GM18526 (cell line): Measurements from ENCODE around the gene CBR3.
A peak's percentile ranks its signal among the peaks of the same experiment; 100 is the strongest.

Experiments used
- POLR2A ChIP-seq: IDR thresholded peaks from 3 replicates; pipeline ENCODE4 v1.6.1; 2011; ENCODE audit not compliant: insufficient read length; ENCODE audit errors: extremely low read depth

Gene CBR3

GRCh38 chr21:36135391-36136102 lies 668 bp downstream of the CBR3 start:
- TF ChIP-seq POLR2A = no peak

GRCh38 chr21:36141513-36141925 lies 6.6 kb downstream of the CBR3 start:
- TF ChIP-seq POLR2A = no peak

- no peak for TF ChIP-seq POLR2A
Observed at GRCh38 chr21:36145259-36145658, 10.4 kb downstream of the CBR3 start.

DNA sequence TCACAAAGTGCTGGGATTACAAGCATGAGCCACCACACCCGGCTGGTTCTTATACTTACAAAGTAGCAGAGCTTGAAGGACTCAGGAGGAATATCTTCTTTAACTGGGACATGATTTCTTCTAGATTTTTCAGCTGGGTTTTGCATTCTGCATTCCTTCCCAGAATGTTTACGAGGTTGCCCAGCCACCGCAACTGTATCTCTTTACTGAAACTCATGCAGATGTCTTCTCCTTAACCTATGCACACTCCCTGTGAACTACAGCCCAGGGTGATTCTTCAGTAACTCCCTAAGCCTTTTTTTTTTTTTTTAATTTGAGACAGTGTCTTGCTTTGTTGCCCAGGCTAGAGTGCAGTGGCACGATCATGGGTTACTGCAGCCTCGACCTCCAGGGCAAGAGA lies 13.0 kb downstream of the CBR3 start:
- no peak for TF ChIP-seq POLR2A

- TF ChIP-seq POLR2A = no peak
Observed at GRCh38 chr21:36148886-36149285, 14.0 kb downstream of the CBR3 start.

- peak; percentile 41 for TF ChIP-seq POLR2A
Observed at GRCh38 chr21:36149788-36150711, 15.2 kb downstream of the CBR3 start.

DNA sequence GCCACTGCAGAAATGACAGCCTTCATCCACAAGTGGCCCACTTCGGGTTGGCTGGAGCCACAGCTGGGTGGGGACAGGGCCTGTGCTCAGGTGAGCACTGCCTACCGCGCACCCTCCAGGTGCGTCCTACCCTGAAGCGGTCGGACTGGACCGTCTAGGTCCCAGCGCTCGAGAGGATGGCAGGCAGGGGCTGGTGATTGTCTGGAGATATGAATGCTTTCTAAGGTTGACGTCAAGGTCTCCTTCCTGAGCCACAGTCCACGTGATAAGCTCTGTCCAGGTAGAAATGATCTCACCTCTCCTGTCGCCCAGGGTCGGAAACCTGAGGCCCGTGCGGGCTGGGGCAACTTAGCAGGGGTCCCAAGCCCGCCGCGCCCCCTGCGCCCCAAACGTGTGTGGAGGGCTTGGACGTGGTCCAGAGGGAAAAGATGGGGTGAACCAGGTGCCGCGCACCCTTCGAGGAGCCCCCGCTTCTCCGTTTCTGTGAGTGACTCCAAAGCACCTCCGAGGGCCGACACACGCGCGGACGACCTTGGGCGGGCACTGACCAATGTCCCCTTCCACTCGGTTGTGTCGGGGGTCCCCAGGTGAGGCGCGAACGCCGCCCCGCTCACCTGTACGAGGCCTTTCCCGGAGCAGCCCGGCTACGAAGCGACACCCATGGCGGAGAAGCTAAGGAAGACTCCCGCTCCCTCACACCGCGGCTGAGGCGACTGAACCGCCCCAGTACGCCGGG lies 20.9 kb downstream of the CBR3 start:
- peak; percentile 44 for TF ChIP-seq POLR2A

DNA sequence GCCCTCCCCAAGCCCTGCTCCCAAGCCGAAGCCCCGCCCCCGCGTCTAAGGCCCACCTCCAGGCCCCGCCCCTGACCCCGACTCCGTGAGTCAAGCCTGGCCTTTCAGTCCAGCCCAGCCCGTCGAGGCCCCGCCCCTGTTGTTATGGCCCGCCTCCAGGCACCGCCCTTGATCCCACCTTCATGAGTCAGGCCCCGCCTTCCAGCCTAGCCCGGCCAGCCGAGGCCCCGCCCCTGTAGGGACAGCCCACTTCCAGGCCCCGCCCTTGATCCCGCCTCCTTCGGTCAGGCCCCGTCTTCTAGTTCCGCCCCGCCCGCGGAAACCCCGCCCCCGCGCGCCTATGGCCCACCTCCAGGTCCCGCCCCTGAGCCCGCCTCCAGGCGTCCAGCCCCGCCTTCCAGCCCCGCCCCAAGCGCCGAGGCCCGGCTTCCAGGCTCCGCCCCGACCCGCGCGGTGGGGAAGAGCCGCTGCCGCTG lies 21.5 kb downstream of the CBR3 start:
- peak; percentile 3 for TF ChIP-seq POLR2A

DNA sequence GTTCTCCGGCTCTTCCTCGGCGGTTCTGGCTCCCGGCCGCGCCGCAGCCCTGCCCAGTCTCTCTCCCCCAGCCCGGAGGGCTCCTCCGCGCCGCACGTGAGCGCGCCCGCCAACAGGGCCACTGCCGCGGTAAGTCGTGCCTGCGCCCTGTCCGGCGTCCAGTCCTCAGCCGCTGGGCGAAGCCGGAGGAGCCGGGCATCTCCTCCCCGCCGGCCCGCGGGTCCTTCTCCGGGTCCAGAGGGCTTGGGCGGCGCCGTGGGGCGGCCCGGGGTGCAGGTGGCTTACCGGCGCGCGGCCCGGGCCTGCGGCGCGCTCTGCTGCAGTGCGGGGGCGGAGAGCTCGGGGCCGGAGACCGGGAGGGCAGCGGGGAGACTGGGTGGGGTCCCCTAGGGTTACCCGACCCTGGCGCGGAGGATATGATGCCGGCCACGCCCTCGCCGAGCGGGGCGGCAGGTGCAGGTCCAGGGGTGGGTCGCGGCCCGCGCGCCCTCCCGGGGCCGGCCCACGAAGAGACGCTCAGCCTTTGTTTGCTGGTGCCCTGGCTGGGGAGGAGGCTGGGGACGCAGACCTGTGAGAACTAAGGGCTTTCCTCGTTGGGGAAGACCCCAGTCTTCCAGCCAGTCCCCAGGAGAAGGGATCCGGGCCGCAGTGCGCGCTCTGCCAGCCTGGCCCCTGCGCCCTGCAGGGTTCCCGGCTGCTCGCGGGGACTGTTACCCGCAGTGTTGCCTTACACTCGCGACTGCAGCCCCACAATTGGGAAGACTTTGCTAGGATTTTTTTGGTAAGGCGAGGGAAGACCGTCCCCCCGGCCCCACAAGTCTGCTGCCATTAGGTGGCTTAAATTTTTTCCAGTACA lies 22.2 kb downstream of the CBR3 start, which contains the start of gene DOP1B:
Gene DOP1B, plus strand, starts transcription at position 10 of the 856 bp plus-strand sequence. CDS start 7,910 bp downstream, outside the sequence.
- peak; percentile 41 for TF ChIP-seq POLR2A

- no peak for TF ChIP-seq POLR2A
Observed at GRCh38 chr21:36159356-36159921, 24.6 kb downstream of the CBR3 start.

DNA sequence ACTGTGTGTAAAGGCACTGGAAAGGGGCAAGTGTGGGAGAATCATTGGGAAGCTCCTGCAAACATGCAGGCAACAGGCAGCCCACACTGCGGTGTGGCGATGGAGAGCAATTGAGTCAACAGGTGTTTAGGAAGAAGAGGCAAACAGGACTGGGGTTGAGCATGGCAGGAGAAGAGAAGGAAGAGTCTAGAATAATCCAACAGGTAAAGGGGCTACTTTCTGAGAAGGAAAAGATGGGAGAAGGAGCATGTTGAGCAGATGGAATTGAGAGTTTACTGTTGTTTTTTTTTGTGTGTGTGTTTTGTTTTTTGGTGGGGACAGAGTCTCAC lies 25.9 kb downstream of the CBR3 start:
- TF ChIP-seq POLR2A = no peak

DNA sequence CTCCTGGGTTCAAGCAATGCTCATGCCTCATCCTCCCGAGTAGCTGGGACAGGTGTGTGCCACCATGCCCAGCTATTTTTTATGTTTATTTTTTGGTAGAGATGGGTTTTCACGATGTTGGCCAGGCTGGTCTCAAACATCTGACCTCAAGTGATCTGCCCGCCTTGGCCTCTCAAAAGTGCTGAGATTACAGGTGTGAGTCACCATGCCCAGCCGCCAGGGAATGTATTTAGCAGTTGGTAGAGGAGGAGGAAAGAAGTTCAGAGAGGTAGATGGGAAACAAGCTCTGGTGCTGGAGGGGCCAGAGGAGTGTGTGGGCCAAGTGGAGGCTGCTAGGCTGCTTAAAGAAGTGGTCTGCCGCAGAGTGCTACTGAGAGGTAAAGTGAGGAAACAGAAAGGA lies 27.8 kb downstream of the CBR3 start:
- TF ChIP-seq POLR2A = no peak

GRCh38 chr21:36163750-36164741 lies 29.2 kb downstream of the CBR3 start:
- TF ChIP-seq POLR2A = no peak
